Cardiac muscle cell (in vitro differentiated cells and primary cell): Measurements from ENCODE around the gene DYNAP. TPM values are rescaled to one million over a fixed set of nuclear protein-coding genes. Genes with fewer than 3 reads are reported as not detected.

Experiments used
- DNase-seq, 2 donors: peaks; one replicate each; pipeline versions ENCODE4 v3.0.0 to v3.0.0-alpha.2; 2010 to 2017; ENCODE audit warnings: low read depth in 1 of 2, low spot score in 1 of 2
- H3K27ac ChIP-seq: fragments of 200-600 bp; sonication (generic); 2 replicates; pipeline ENCODE4 v1.5.1; 2016
- H3K27me3 ChIP-seq: fragments of 200-600 bp; sonication (generic); 2 replicates; pipeline ENCODE4 v1.6.0; 2016; ENCODE audit warnings: control low read depth
- H3K36me3 ChIP-seq: fragments of 200-600 bp; sonication (generic); 2 replicates; pipeline ENCODE4 v1.5.1; 2016; ENCODE audit warnings: control low read depth
- H3K4me1 ChIP-seq: fragments of 200-600 bp; sonication (generic); 2 replicates; pipeline ENCODE4 v1.8.1; 2017; ENCODE audit warnings: low read depth, mild to moderate bottlenecking, mixed run types
- H3K4me3 ChIP-seq: fragments of 200-600 bp; sonication (generic); 2 replicates; pipeline ENCODE4 v1.5.1; 2016; ENCODE audit warnings: mild to moderate bottlenecking
- H3K9me3 ChIP-seq: fragments of 200-600 bp; sonication (generic); 2 replicates; pipeline ENCODE4 v1.5.1; 2017; ENCODE audit warnings: low read depth, mild to moderate bottlenecking, control low read depth
- polyA plus RNA-seq: library from polyadenylated mRNA; unstranded; fragments of >200 nt; fragmentation: Nextera tagmentation; extraction: Ambion mirVana; gene quantifications from 2 replicates; pipeline ENCODE4 v1.2.1, GENCODE V29; 2016
- total RNA-seq: library from RNA; depleted of rRNA; stranded (reverse); fragments of >200 nt; gene quantifications from 2 replicates; pipeline ENCODE4 v1.2.3, GENCODE V29; 2016
- TF ChIP-seq, protein P1 (sequence below): IDR thresholded peaks from 2 replicates; pipeline ENCODE4 v1.5.1; 2012; ENCODE audit warnings: low read depth, mild to moderate bottlenecking, low read length

DYNAP gene, protein sequence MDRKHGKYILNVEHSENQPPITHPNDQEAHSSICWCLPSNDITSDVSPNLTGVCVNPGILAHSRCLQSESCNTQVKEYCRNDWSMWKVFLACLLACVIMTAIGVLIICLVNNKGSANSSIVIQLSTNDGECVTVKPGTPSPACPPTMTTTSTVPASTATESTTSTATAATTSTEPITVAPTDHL
- total RNA-seq: not detected in 2 replicates
- not detected in 2 replicates for polyA plus RNA-seq

DNA sequence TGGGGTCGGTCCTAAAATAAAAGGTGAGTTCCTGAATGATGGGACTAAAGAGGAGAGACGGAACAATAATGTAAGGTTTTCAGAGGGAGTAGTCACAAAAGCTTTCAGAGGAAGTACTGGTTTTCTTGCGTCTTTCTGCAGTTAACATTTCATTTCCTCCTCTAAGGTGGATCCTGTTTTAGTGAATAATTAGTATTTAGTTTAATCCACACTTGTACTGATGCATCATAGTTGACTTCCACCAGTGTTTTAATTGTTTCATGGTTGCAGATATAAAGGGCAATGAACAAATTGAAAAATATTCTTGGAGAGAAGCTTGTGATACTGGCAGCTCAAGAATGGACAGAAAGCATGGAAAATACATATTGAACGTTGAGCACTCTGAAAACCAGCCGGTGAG, at the start of gene DYNAP:
Gene DYNAP, plus strand, starts transcription at position 301 of the 400 bp plus-strand sequence. Its CDS starts 38 bp downstream, at position 339.
- no peaks in the 10 kb centered on the region for H3K4me1 ChIP-seq
- no peaks in the 10 kb centered on the region for H3K36me3 ChIP-seq
- TF ChIP-seq, protein P1, sequence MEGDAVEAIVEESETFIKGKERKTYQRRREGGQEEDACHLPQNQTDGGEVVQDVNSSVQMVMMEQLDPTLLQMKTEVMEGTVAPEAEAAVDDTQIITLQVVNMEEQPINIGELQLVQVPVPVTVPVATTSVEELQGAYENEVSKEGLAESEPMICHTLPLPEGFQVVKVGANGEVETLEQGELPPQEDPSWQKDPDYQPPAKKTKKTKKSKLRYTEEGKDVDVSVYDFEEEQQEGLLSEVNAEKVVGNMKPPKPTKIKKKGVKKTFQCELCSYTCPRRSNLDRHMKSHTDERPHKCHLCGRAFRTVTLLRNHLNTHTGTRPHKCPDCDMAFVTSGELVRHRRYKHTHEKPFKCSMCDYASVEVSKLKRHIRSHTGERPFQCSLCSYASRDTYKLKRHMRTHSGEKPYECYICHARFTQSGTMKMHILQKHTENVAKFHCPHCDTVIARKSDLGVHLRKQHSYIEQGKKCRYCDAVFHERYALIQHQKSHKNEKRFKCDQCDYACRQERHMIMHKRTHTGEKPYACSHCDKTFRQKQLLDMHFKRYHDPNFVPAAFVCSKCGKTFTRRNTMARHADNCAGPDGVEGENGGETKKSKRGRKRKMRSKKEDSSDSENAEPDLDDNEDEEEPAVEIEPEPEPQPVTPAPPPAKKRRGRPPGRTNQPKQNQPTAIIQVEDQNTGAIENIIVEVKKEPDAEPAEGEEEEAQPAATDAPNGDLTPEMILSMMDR: no peak

DNA sequence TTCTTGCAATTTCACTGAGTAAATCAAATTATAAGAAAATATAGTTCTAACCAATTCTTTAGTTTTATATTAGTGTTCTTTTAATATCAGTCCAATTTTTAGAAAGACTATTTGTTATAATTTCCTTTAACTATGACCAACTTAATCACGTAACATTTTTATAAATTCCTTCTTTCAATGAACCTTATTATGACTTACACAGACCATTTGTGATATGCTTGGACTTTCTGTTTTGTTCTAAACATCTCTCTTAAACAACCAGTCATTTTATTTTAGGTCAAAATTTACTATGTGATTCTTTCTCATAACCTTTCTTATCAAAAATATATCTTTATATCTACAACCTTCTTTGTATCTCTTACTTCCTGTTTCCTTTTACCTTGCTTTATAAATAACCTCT, 39.5 kb upstream of the DYNAP start:
- TF ChIP-seq, protein P1: no peak
- Histone ChIP-seq H3K4me3 (no peak overlapping the region), H3K36me3 (no peaks in the 10 kb centered on the region), H3K27me3 (no peaks in the 10 kb centered on the region), H3K27ac (no peak overlapping the region), H3K4me1 (no peaks in the 10 kb centered on the region), H3K9me3 (no peaks in the 10 kb centered on the region)
- no peak for DNase-seq

More for the DNA sequence above, at the start of gene DYNAP:
- Histone ChIP-seq H3K27ac (no peak within 1 kb of the TSS), H3K4me3 (no peak within 1 kb of the TSS), H3K9me3 (no peaks in the 10 kb centered on the region), H3K27me3 (no peaks in the 10 kb centered on the region)
- DNase-seq: no peak

DNA sequence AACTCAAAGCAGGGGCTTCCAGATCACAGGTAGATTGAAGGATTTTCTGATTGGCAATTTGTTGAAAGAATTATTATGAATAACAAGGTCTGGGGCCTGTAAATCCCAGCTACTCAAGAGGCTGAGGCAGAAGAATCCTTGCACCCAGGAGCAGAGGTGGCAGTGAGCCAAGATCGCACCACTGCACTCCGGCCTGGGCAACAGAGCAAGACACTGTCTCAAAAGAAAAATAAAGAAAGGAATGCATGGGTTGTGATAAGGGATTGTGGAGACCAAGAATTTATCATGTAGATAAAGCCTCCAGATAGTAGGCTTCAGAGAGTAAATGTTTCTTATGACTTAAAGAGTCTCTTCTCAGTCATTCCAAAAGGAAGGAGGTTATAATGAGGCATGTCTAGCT, 35.8 kb upstream of the DYNAP start:
- H3K4me3 ChIP-seq: no peak overlapping the region
- no peak for DNase-seq
- no peaks in the 10 kb centered on the region for H3K36me3 ChIP-seq
- no peaks in the 10 kb centered on the region for H3K4me1 ChIP-seq
- H3K27me3 ChIP-seq: no peaks in the 10 kb centered on the region
- no peak overlapping the region for H3K27ac ChIP-seq
- no peaks in the 10 kb centered on the region for H3K9me3 ChIP-seq
- TF ChIP-seq, protein P1: no peak

DNA sequence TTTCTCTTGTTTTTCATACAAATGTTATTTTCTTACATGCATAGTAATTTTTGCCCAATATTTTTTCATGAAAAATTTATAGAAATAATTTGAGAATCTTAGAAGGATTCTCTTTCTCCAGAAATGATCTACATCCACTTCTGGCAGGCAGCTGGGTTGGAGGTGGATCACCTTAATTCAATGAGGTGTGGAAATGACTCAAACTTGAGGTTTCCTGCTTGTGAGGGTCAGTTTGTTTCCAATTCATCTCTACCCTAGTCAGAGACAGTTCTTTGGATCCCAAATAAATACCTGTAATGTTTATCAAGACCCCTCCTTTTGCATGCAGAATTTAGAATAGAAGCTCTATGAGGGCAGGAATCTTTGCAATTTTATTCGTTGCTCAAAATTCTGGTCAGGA, 35.0 kb upstream of the DYNAP start:
- Histone ChIP-seq H3K27ac (no peak overlapping the region), H3K4me3 (no peak overlapping the region), H3K36me3 (no peaks in the 10 kb centered on the region), H3K9me3 (no peaks in the 10 kb centered on the region), H3K4me1 (no peaks in the 10 kb centered on the region), H3K27me3 (no peaks in the 10 kb centered on the region)
- TF ChIP-seq, protein P1: no peak
- no peak for DNase-seq

DNA sequence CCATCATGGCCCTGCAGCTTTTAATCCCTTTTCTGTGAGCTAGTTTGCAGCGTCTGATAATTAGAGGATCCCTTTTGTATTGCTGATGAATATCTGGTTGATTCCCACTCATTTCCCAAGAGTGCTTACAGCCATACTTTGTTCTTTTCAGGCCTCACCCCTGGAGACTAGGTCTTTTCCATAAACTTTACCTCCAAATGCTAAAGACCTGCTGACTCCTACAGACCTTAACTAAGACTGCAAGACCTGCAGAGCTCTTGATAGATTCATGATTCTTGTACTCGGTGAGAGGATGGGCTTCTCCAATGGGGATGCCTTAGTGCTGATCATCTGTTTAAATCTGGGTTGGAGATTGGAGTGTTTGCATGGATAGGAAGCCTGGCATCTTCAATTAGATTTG, 33.1 kb upstream of the DYNAP start:
- Histone ChIP-seq H3K36me3 (no peaks in the 10 kb centered on the region), H3K4me3 (no peak overlapping the region), H3K27me3 (no peaks in the 10 kb centered on the region), H3K9me3 (no peaks in the 10 kb centered on the region), H3K27ac (no peak overlapping the region), H3K4me1 (no peaks in the 10 kb centered on the region)
- no peak for DNase-seq
- TF ChIP-seq, protein P1: no peak
